GM12878 (cell line): ENCODE data around the gene KANSL2. TPM values are rescaled to one million over a fixed set of nuclear protein-coding genes. Genes with fewer than 3 reads are reported as not detected.

Experiments
- ATAC-seq: fragments of 200-7000 bp; cut with Tn5 transposase; 3 replicates; pipeline ENCODE4 v1.9.1; 2020; ENCODE audit warnings: mild to moderate bottlenecking, moderate library complexity
- BruUV-seq: library from RNA; stranded (reverse); fragments of 400-500 nt; replicated peaks from 2 replicates; lab custom pipeline; 2021; lab: Mats Ljungman, UMichigan
- CTCF ChIA-PET: fragments of 300-600 bp; sonication (Branson Sonifier 250); formaldehyde crosslinking; extraction: SDS; loops from one replicate; lab custom pipeline; 2021; ENCODE audit warnings: inconsistent platforms; lab: Yijun Ruan, JAX
- POLR2A ChIA-PET: fragments of 350-600 bp; formaldehyde crosslinking; extraction: SDS; loops from one replicate; lab custom pipeline; 2021; ENCODE audit warnings: inconsistent platforms; lab: Charles Lee
- RAD21 ChIA-PET: fragments of 300-600 bp; sonication (Branson Sonifier 250); formaldehyde crosslinking; loops from one replicate; lab custom pipeline; 2023; ENCODE audit warnings: antibody characterized with exemption; ENCODE audit not compliant: unreplicated experiment; lab: Charles Lee
- SMC1A ChIA-PET: fragments of 300-600 bp; sonication (Branson Sonifier 250); formaldehyde crosslinking; loops from one replicate; lab custom pipeline; 2023; ENCODE audit not compliant: unreplicated experiment, uncharacterized antibody; lab: Charles Lee
- DNase-seq: peaks from one replicate; pipeline ENCODE4 v3.0.0-alpha.2; 2011; ENCODE audit warnings: low read depth, low spot score
- FAIRE-seq: peaks from 3 replicates; lab custom pipeline; 2011; peaks lifted over from hg19 to GRCh38; lab: Jason Lieb, UNC
- H2AFZ ChIP-seq: 2 replicates; pipeline ENCODE4 v1.6.0; 2011; ENCODE audit warnings: low read depth, low read length, control low read depth; ENCODE audit not compliant: control insufficient read depth
- H3K27ac ChIP-seq: 2 replicates; pipeline ENCODE4 v1.5.1; 2011; ENCODE audit warnings: control low read depth; ENCODE audit not compliant: control insufficient read depth, insufficient read depth
- H3K27me3 ChIP-seq, 2 experiments: replicated peaks in 1 of 2; 2 replicates each; pipeline versions ENCODE4 v1.6.0 to v1.6.1; 2011; ENCODE audit warnings: low read length in 1 of 2; ENCODE audit not compliant: control insufficient read depth in 2 of 2, insufficient read depth in 2 of 2
- H3K36me3 ChIP-seq, 2 experiments: 2 replicates each; pipeline ENCODE4 v1.5.1; 2011; ENCODE audit warnings: low read length in 1 of 2; ENCODE audit not compliant: control insufficient read depth in 2 of 2, insufficient read depth in 2 of 2
- H3K4me1 ChIP-seq: 2 replicates; pipeline ENCODE4 v1.6.1; 2011; ENCODE audit warnings: mild to moderate bottlenecking, low read length, moderate library complexity, mixed read lengths; ENCODE audit not compliant: control insufficient read depth, insufficient read depth
- H3K4me2 ChIP-seq: 2 replicates; pipeline ENCODE4 v1.6.0; 2011; ENCODE audit warnings: control low read depth; ENCODE audit not compliant: control insufficient read depth, insufficient read depth
- H3K4me3 ChIP-seq: fragments of 200-600 bp; sonication (generic); 2 replicates; pipeline ENCODE4 v1.5.1; 2016
- H3K79me2 ChIP-seq: 2 replicates; pipeline ENCODE4 v1.6.0; 2011; ENCODE audit warnings: low read length; ENCODE audit not compliant: control insufficient read depth, insufficient read depth
- H3K9ac ChIP-seq: 2 replicates; pipeline ENCODE4 v1.8.0; 2011; ENCODE audit warnings: low read length, control low read depth, mixed read lengths; ENCODE audit not compliant: control insufficient read depth, insufficient read depth
- H3K9me3 ChIP-seq: replicated peaks from 3 replicates; pipeline ENCODE4 v1.5.1; 2011; ENCODE audit warnings: mild to moderate bottlenecking, low read length; ENCODE audit not compliant: control insufficient read depth, insufficient read depth
- H4K20me1 ChIP-seq: 2 replicates; pipeline ENCODE4 v1.6.0; 2011; ENCODE audit not compliant: control insufficient read depth, insufficient read depth
- CBX3 ChIP-seq: fragments of 200-600 bp; sonication (generic); IDR thresholded peaks from 2 replicates; pipeline ENCODE4 v1.6.1; 2016; ENCODE audit warnings: low read depth, borderline replicate concordance
- GABPA ChIP-seq: IDR thresholded peaks from 2 replicates; pipeline ENCODE4 v1.6.1; 2014; ENCODE audit warnings: antibody characterized with exemption, low read depth, mild to moderate bottlenecking, inconsistent platforms
- POU2F2 ChIP-seq: IDR thresholded peaks from 3 replicates; pipeline ENCODE4 v1.6.1; 2011; ENCODE audit warnings: low read depth, mild to moderate bottlenecking, low read length, borderline replicate concordance
- RAD51 ChIP-seq: fragments of 450-650 bp; IDR thresholded peaks from 2 replicates; pipeline ENCODE4 v1.6.1; 2016; ENCODE audit warnings: moderate library complexity, mild to moderate bottlenecking, inconsistent platforms
- TCF3 ChIP-seq: IDR thresholded peaks from 2 replicates; pipeline ENCODE4 v1.6.1; 2012; ENCODE audit warnings: low read depth, mild to moderate bottlenecking, low read length, borderline replicate concordance; ENCODE audit not compliant: insufficient read depth
- YY1 ChIP-seq: IDR thresholded peaks from 2 replicates; pipeline ENCODE4 v1.6.1; 2011; ENCODE audit warnings: low read depth, mild to moderate bottlenecking, low read length
- WGBS: methylation state at CpG from one replicate; pipeline ENCODE4 v1.1.6; 2016; ENCODE audit warnings: low lambda C conversion rate; ENCODE audit not compliant: insufficient replicate concordance, insufficient coverage; ENCODE audit errors: missing lambda C conversion rate; 5-methylcytosine and 5-hydroxymethylcytosine counted together
- in situ Hi-C: fragments of 300-500 bp; cut with MboI; formaldehyde crosslinking; loops from 9 replicates; pipeline ENCODE4 v1.14.3; 2018; ENCODE audit warnings: mixed read lengths
- intact Hi-C: fragments of 100-400 bp; cut with micrococcal nuclease; formaldehyde crosslinking; loops from one replicate; pipeline ENCODE4 v1.14.2; 2022; ENCODE audit not compliant: unreplicated experiment
- polyA plus RNA-seq, 11 experiments: library from polyadenylated mRNA; depleted of rRNA in 4 of 11; unstranded in 6 of 11; stranded (reverse) in 5 of 11; fragments of >200 nt; fragmentation: Nextera tagmentation in 4 of 11; fragmentation: Illumina TruSeq in 1 of 11; extraction: Ambion mirVana in 4 of 11; extraction: Trizol in 1 of 11; gene quantifications; 1 replicate in 1 of 11; 2 replicates in 10 of 11; pipeline versions ENCODE4 v1.2.1 to v1.2.3, GENCODE V29; 2011 to 2016; ENCODE audit warnings: inconsistent platforms in 2 of 11, missing spikeins in 2 of 11, low read depth in 1 of 11
- total RNA-seq, 4 experiments: library from RNA; depleted of rRNA in 3 of 4; stranded (reverse); fragments of >200 nt in 3 of 4; fragmentation: Illumina TruSeq in 1 of 4; extraction: Trizol in 1 of 4; gene quantifications; 2 replicates each; pipeline versions ENCODE4 v1.2.1 to v1.2.3, GENCODE V29; 2013 to 2021
- TF ChIP-seq, protein P1 (sequence below): fragments of 450-650 bp; formaldehyde crosslinking; IDR thresholded peaks from 2 replicates; pipeline ENCODE4 v1.5.0; 2022; ENCODE audit warnings: mild to moderate bottlenecking, missing genetic modification characterization

KANSL2 gene
- total and polyA plus RNA-seq, 10 of the 15 experiments (the other 5 are each of a cell fraction or from before 2014, with no cell fraction given), result 28.1 to 54.8 (median 40.9) TPM

DNA sequence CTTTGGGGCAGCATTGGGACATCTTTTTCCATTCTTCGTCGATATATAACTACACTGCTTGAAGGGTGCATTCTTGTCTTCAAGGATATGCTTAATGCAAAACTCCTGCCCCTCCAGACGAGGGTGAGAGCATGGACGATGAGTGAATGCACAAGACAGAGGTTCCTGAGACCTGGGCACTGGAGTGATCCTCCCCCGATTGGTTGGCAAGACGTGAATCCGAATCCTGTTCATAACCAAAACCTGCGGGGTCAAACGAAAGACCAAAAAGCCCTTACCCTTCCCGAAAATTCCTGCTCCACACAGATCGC lies 684 bp downstream of the KANSL2 start:
- ChIA-PET RAD21 (no interaction called here), CTCF (no interaction called here), SMC1A (interaction anchor here (1.2 to 2.5 kb wide), 3 partner anchors 11 to 114 kb away, joined by 3 to 10 read pairs (median 4); no protein-coding TSS in a partner anchor), POLR2A (interaction anchor here (1.0 to 1.8 kb wide), 3 partner anchors 10 to 718 kb away, joined by 3 to 11 read pairs (median 4); partner anchors contain the start of gene TMEM106C)
- Histone ChIP-seq H3K4me2 (peak overlapping the region; percentile 69; the same call in 1 of the 2 replicates), H4K20me1 (no peaks in the 10 kb centered on the region), H3K9ac (peak overlapping the region; percentile 94), H3K27ac (peak overlapping the region; percentile 91), H3K4me3 (peak overlapping the region; percentile 90), H2AFZ (peak overlapping the region; percentile 92), H3K79me2 (peaks cover 54% of the 10 kb centered on the region), H3K4me1 (peaks cover 5% of the 10 kb centered on the region), H3K27me3 (no peaks in the 10 kb centered on the region), H3K36me3 (peaks cover 0 to 7% of the 10 kb centered on the region in 2 experiments), H3K9me3 (no peaks in the 10 kb centered on the region)
- FAIRE-seq, result no peak
- in situ Hi-C loops, result no loop called here
- intact Hi-C loops, result no loop called here
- TSS peak; percentile 57 for BruUV-seq
- TF ChIP-seq RAD51, result no peak
- WGBS, result 0% methylated on average over 11 of the region's 11 CpGs
- no peak for DNase-seq
- ATAC-seq, result peak; percentile 10

DNA sequence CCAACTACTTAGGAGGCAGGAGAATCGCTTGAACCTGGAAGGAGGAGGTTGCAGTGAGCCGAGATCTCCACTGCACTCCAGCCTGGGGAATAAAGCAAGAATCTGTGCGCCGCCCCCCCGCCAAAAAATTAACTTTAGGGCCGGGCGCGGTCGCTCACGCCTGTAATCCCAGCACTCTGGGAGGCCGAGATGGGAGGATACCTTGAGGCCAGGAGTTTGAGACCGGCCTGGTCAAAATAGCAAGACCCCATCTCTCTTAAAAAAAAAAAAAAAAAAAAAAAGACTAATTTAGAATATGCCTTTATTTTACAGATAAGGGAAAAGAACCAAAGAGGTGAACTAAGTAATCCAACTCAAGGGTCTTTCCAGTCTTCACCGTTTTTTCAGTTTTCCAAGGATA lies 1.2 kb downstream of the KANSL2 start:
- no peaks in the 10 kb centered on the region for H4K20me1 ChIP-seq
- H3K36me3 ChIP-seq, result peaks cover 0 to 7% of the 10 kb centered on the region in 2 experiments
- H3K4me3 ChIP-seq, result peak overlapping the region; percentile 90
- H2AFZ ChIP-seq, result no peak overlapping the region
- ChIA-PET RAD21 (no interaction called here), CTCF (no interaction called here), POLR2A (no interaction called here), SMC1A (no interaction called here)
- ATAC-seq, result no peak
- peak overlapping the region; percentile 94 for H3K9ac ChIP-seq
- H3K9me3 ChIP-seq, result no peaks in the 10 kb centered on the region
- DNase-seq, result no peak
- TF ChIP-seq GABPA (no peak), TCF3 (no peak), POU2F2 (no peak), YY1 (no peak), CBX3 (no peak)
- TF ChIP-seq, protein P1, sequence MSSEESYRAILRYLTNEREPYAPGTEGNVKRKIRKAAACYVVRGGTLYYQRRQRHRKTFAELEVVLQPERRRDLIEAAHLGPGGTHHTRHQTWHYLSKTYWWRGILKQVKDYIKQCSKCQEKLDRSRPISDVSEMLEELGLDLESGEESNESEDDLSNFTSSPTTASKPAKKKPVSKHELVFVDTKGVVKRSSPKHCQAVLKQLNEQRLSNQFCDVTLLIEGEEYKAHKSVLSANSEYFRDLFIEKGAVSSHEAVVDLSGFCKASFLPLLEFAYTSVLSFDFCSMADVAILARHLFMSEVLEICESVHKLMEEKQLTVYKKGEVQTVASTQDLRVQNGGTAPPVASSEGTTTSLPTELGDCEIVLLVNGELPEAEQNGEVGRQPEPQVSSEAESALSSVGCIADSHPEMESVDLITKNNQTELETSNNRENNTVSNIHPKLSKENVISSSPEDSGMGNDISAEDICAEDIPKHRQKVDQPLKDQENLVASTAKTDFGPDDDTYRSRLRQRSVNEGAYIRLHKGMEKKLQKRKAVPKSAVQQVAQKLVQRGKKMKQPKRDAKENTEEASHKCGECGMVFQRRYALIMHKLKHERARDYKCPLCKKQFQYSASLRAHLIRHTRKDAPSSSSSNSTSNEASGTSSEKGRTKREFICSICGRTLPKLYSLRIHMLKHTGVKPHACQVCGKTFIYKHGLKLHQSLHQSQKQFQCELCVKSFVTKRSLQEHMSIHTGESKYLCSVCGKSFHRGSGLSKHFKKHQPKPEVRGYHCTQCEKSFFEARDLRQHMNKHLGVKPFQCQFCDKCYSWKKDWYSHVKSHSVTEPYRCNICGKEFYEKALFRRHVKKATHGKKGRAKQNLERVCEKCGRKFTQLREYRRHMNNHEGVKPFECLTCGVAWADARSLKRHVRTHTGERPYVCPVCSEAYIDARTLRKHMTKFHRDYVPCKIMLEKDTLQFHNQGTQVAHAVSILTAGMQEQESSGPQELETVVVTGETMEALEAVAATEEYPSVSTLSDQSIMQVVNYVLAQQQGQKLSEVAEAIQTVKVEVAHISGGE (CRISPR knock-in tag), result no peak
- H3K4me1 ChIP-seq, result peaks cover 5% of the 10 kb centered on the region
- H3K4me2 ChIP-seq, result peak overlapping the region; percentile 69
- H3K27ac ChIP-seq, result peak overlapping the region; percentile 91; the same call in 1 of the 2 replicates
- H3K79me2 ChIP-seq, result peaks cover 59% of the 10 kb centered on the region
- WGBS, result 85% methylated on average over 13 of the region's 13 CpGs
- BruUV-seq, result no TSS peak
- intact Hi-C loops, result no loop called here
- in situ Hi-C loops, result no loop called here
- no peaks in the 10 kb centered on the region for H3K27me3 ChIP-seq
- FAIRE-seq, result no peak
